Measurements from ENCODE around the gene CHRDL2.
"Not testable (repeated sequence)": the region's sequence is repeated elsewhere in the genome, so short reads cannot be mapped to it uniquely, and the experiment has no call there.

CHRDL2 gene

GRCh38 chr11:74669211-74670160 lies 61.7 kb downstream of the CHRDL2 start:
- no peak for DNase-seq

GRCh38 chr11:74663315-74663714 lies 67.9 kb downstream of the CHRDL2 start:
- no peak for DNase-seq

GRCh38 chr11:74662487-74663103 lies 68.6 kb downstream of the CHRDL2 start:
- no peak for DNase-seq

GRCh38 chr11:74659124-74659523 lies 72.1 kb downstream of the CHRDL2 start:
- not testable (repeated sequence) for DNase-seq

- DNase-seq, result no peak
Measured at GRCh38 chr11:74654976-74655375, 76.2 kb downstream of the CHRDL2 start.

- DNase-seq, result no peak
Measured at GRCh38 chr11:74650498-74650897, 80.7 kb downstream of the CHRDL2 start.

GRCh38 chr11:74648894-74649293 lies 82.3 kb downstream of the CHRDL2 start:
- DNase-seq, result no peak

GRCh38 chr11:74647831-74648230 lies 83.4 kb downstream of the CHRDL2 start:
- no peak for DNase-seq

GRCh38 chr11:74647404-74647803 lies 83.8 kb downstream of the CHRDL2 start:
- DNase-seq, result no peak

- DNase-seq, result no peak
Measured at GRCh38 chr11:74646954-74647353, 84.3 kb downstream of the CHRDL2 start.

Measured in effector CD8-positive, alpha-beta T cell (primary cell).